Activated CD4-positive, alpha-beta memory T cell treated with anti-CD3 and anti-CD28 coated beads, Interleukin-2, amount 10 ng/mL, durations not matched to agents 7 days and 5 days (primary cell): Measurements from ENCODE around the gene PRKX. TPM values are rescaled to one million over a fixed set of nuclear protein-coding genes. Genes with fewer than 3 reads are reported as not detected.
"Not testable (repeated sequence)": the region's sequence is repeated elsewhere in the genome, so short reads cannot be mapped to it uniquely, and the experiment has no call there.

Source experiments
- CTCF ChIA-PET: fragments of 350-600 bp; sonication (Branson Sonifier 250); formaldehyde crosslinking; loops from one replicate; lab custom pipeline; 2021; ENCODE audit warnings: antibody characterized with exemption, inconsistent platforms; lab: Charles Lee
- POLR2A ChIA-PET: fragments of 350-600 bp; sonication (Branson Sonifier 250); formaldehyde crosslinking; loops from one replicate; lab custom pipeline; 2021; ENCODE audit warnings: antibody characterized with exemption; lab: Charles Lee
- DNase-seq: peaks from one replicate; pipeline ENCODE4 v3.0.0-alpha.2; 2020
- H3K27ac Mint-ChIP-seq: one replicate; pipeline ENCODE4 v1.8.0; 2021; ENCODE audit warnings: mild to moderate bottlenecking, mixed read lengths
- H3K27me3 Mint-ChIP-seq: one replicate; pipeline ENCODE4 v1.8.0; 2021; ENCODE audit warnings: mixed read lengths
- H3K36me3 Mint-ChIP-seq: one replicate; pipeline ENCODE4 v1.8.0; 2021; ENCODE audit warnings: low read depth, mixed read lengths
- H3K4me1 Mint-ChIP-seq: one replicate; pipeline ENCODE4 v1.8.0; 2021; ENCODE audit warnings: mixed read lengths
- H3K4me3 Mint-ChIP-seq: one replicate; pipeline ENCODE4 v1.8.0; 2021; ENCODE audit warnings: mild to moderate bottlenecking, mixed read lengths
- H3K9me3 Mint-ChIP-seq: one replicate; pipeline ENCODE4 v1.8.0; 2021; ENCODE audit warnings: mixed read lengths
- total RNA-seq, 2 experiments: library from RNA; stranded (reverse); gene quantifications; one replicate each; pipeline ENCODE4 v1.2.3, GENCODE V29; 2021

The PRKX gene
- total RNA-seq, 2 experiments from 2014 or later = 141 to 145 TPM

DNA sequence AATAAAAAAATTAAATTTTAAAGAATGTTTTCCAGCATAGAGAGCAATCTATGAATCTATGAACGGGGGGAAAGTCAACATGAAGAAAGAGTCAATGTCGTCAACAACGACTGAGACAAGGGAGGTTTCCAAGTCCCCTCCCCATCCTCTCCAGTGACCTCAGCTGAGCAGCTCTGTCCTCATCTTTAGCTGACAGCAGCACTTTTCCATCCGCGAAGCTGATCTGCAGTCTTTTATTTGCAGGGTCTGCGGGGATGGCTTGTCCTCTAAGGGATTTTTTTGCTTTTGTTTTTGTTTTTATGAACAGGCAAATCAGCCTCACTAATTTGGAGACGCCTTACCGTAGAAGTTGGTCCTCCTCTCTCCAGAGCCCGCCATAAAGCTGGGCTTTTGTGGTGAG is 46.5 kb downstream of the PRKX start:
- H3K27ac Mint-ChIP-seq = no peak overlapping the region
- H3K36me3 Mint-ChIP-seq = peaks cover 44% of the 10 kb centered on the region
- POLR2A ChIA-PET = no interaction called here
- no peak overlapping the region for H3K4me3 Mint-ChIP-seq
- DNase-seq = no peak
- CTCF ChIA-PET = no interaction called here
- H3K27me3 Mint-ChIP-seq = no peaks in the 10 kb centered on the region
- no peaks in the 10 kb centered on the region for H3K9me3 Mint-ChIP-seq
- peaks cover 10% of the 10 kb centered on the region for H3K4me1 Mint-ChIP-seq

DNA sequence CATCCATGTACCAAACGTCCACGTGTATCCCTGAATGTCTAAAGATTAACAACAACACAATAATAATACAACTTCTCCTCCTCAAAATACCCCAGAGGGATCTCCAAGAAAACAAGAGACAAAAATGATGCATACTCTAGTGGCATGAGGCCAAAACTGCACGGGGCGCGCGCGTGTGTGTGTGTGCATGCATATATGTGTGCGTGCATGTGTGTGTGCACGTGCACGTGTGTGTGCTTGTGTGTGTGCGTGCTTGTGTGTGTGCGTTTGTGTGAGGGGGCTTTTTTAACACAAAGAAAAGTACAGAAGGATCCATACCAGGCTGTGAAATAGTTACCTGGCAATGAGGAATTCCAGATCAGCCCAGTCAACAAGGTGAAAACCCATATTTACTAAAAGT is 48.5 kb downstream of the PRKX start:
- Mint-ChIP-seq H3K4me3 (no peak overlapping the region), H3K27me3 (no peaks in the 10 kb centered on the region), H3K4me1 (peaks cover 12% of the 10 kb centered on the region), H3K27ac (no peak overlapping the region), H3K36me3 (peaks cover 51% of the 10 kb centered on the region), H3K9me3 (no peaks in the 10 kb centered on the region)
- POLR2A ChIA-PET = no interaction called here
- no peak for DNase-seq
- CTCF ChIA-PET = no interaction called here

DNA sequence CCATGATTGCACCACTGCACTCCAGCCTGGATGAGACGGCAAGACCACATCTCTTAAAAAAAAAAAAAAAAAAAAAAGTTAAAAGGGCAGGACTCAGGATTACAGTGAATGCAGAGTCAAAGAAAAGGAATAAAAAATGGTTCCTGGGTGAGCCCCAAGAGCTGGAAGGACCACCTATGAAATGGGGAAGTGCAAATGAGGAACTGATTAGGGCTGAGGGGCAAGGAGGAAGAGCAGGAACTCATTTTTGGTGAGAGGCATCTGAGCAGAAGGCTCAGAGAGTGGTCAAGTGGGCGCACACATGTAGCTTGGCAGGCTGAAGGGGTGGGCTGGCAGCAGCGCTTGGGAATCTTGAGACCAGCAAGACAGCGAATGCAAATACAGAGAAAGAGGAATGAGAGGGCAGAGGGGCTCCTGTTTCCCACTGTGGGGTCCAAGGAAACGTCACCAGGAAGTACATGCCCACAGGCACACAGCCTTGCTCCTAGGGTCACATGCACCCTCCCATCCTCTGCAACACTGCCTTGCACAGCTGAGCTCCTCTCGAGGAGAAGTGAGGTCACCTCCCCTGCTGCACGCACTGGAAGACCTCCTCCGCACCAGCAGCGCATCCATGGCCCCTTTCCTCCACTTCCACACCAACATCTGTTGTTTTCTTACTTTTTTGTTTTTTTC is 49.7 kb downstream of the PRKX start:
- H3K36me3 Mint-ChIP-seq = peaks cover 43% of the 10 kb centered on the region
- H3K27ac Mint-ChIP-seq = not testable (repeated sequence)

DNA sequence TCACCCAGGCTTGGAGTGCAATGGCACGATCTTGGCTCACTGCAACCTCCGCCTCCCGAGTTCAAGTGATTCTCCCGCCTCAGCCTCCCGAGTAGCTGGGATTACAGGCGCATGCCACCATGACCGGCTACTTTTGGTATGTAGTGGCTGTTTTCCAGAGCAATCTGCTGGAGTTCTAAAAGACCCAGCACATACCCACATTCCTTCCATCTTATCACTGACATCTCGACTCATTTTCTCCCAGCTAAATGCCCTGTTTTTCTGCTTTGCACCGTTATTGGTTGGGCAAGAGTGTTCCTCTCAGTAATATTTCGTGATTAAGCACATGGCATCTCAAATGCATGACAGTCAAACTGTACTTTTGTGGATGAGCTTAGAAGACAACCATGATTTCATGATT is 53.7 kb downstream of the PRKX start:
- Mint-ChIP-seq H3K4me1 (peaks cover 3% of the 10 kb centered on the region), H3K4me3 (no peak overlapping the region), H3K27me3 (no peaks in the 10 kb centered on the region), H3K36me3 (peaks cover 34% of the 10 kb centered on the region), H3K27ac (no peak overlapping the region), H3K9me3 (no peaks in the 10 kb centered on the region)
- CTCF ChIA-PET = no interaction called here
- DNase-seq = no peak
- POLR2A ChIA-PET = no interaction called here

More for the DNA sequence above, 49.7 kb downstream of the PRKX start:
- H3K9me3 Mint-ChIP-seq, CTCF ChIA-PET, DNase-seq, POLR2A ChIA-PET, H3K4me1 Mint-ChIP-seq, H3K4me3 Mint-ChIP-seq, H3K27me3 Mint-ChIP-seq: not testable (repeated sequence)

DNA sequence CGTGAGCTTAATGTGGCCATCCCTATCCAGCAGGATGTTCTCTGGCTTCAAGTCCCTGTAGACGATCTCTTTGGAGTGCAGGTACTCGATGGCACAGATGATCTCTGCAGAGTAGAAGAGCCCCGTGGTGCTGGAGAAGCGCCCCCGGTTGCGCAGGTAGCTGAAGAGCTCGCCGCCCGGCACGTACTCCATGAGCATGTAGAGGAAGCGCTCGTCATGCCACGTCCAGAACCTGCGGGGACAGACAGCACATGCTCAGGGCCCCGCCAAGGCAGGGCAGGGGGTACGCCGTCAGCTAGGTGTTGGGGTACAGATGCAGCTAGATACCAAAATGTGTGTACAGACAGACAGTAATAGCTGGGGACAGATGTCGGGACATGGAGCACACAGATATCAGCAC is 58.3 kb downstream of the PRKX start:
- H3K27ac Mint-ChIP-seq = no peak overlapping the region
- CTCF ChIA-PET = no interaction called here
- H3K4me3 Mint-ChIP-seq = no peak overlapping the region
- POLR2A ChIA-PET = no interaction called here
- no peak for DNase-seq
- no peaks in the 10 kb centered on the region for H3K9me3 Mint-ChIP-seq
- no peaks in the 10 kb centered on the region for H3K27me3 Mint-ChIP-seq
- peaks cover 23% of the 10 kb centered on the region for H3K36me3 Mint-ChIP-seq
- H3K4me1 Mint-ChIP-seq = no peaks in the 10 kb centered on the region

- no peaks in the 10 kb centered on the region for H3K27me3 Mint-ChIP-seq
- no peaks in the 10 kb centered on the region for H3K4me1 Mint-ChIP-seq
- no peak for DNase-seq
- no peak overlapping the region for H3K27ac Mint-ChIP-seq
- no peaks in the 10 kb centered on the region for H3K9me3 Mint-ChIP-seq
- no peak overlapping the region for H3K4me3 Mint-ChIP-seq
- peaks cover 19% of the 10 kb centered on the region for H3K36me3 Mint-ChIP-seq
- POLR2A ChIA-PET = no interaction called here
- CTCF ChIA-PET = interaction anchor here (1.8 kb wide), 1 partner anchor 158 kb away, joined by 9 read pairs; no protein-coding TSS in a partner anchor
These were observed 60.3 kb downstream of the PRKX start for GRCh38 chrX:3653111-3653510.

DNA sequence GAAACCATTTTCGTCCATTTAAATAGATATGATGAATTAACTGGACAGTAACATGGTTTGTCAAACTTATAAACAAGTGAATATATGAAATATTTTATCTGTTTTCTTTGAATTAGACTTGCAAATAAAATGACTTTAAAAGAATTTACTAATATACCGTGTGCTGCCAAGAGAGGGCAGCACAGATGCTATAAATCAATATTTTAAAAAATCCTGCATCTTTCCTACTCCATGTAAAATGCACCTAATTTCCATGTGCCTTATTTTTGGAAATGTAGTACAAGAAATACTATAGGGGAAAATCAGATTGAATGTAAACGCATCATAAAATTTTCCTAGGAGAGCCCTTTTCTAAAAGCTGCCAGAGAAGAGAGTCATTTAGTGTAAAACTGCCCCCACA is 62.2 kb downstream of the PRKX start:
- ChIA-PET CTCF (interaction anchor here (0.8 to 2.5 kb wide), 9 partner anchors 27 to 289 kb away, joined by 3 to 15 read pairs (median 3); no protein-coding TSS in a partner anchor), POLR2A (interaction anchor here (1.0 kb wide), 1 partner anchor 160 kb away, joined by 5 read pairs; no protein-coding TSS in a partner anchor)
- Mint-ChIP-seq H3K27ac (no peak overlapping the region), H3K36me3 (peaks cover 29% of the 10 kb centered on the region), H3K9me3 (no peaks in the 10 kb centered on the region), H3K4me3 (no peak overlapping the region), H3K27me3 (no peaks in the 10 kb centered on the region), H3K4me1 (no peaks in the 10 kb centered on the region)
- DNase-seq = no peak

GRCh38 chrX:3648084-3648483 is 65.4 kb downstream of the PRKX start:
- Mint-ChIP-seq H3K4me1 (no peaks in the 10 kb centered on the region), H3K9me3 (no peaks in the 10 kb centered on the region), H3K27me3 (no peaks in the 10 kb centered on the region), H3K27ac (no peak overlapping the region), H3K4me3 (no peak overlapping the region), H3K36me3 (peaks cover 57% of the 10 kb centered on the region)
- DNase-seq = no peak
- ChIA-PET POLR2A (no interaction called here), CTCF (interaction anchor here (2.3 kb wide), 1 partner anchor 164 kb away, joined by 6 read pairs; no protein-coding TSS in a partner anchor)

GRCh38 chrX:3639858-3640631 is 73.4 kb downstream of the PRKX start:
- H3K4me1 Mint-ChIP-seq, DNase-seq, H3K27ac Mint-ChIP-seq, H3K4me3 Mint-ChIP-seq, H3K9me3 Mint-ChIP-seq, H3K27me3 Mint-ChIP-seq, CTCF ChIA-PET, POLR2A ChIA-PET: not testable (repeated sequence)
- H3K36me3 Mint-ChIP-seq = peaks cover 41% of the 10 kb centered on the region

GRCh38 chrX:3639236-3639635 is 74.2 kb downstream of the PRKX start:
- CTCF ChIA-PET = no interaction called here
- no peak for DNase-seq
- Mint-ChIP-seq H3K27ac (no peak overlapping the region), H3K9me3 (no peaks in the 10 kb centered on the region), H3K4me1 (no peaks in the 10 kb centered on the region), H3K4me3 (no peak overlapping the region), H3K27me3 (no peaks in the 10 kb centered on the region), H3K36me3 (peaks cover 36% of the 10 kb centered on the region)
- POLR2A ChIA-PET = no interaction called here

DNA sequence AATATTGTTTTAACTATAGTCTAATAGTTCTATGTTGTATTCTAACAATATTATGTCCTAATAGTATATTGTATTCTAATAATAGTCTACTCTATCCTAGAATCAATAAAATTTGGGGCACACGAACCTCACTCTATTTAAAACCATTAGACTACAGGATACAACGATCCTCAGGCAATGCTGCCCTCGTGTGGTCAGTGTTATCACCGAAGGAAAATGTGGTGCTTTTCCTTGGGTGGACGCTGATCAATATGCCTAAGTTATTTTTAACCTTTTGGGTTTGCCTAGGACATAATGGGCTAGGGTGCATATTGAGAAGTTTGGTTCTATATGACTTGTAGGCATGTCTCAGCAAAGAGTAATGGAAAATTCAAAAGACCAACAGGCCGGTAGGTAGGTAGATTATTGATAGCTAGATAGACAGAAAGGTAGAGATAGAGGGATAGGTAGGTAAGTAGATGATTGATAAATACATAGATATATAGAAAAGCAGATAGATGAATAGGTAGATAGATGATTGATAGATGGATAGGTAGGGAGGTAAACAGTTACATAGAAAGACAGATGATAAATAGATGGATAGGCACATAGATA is 75.1 kb downstream of the PRKX start:
- ChIA-PET POLR2A (no interaction called here), CTCF (no interaction called here)
- Mint-ChIP-seq H3K9me3 (no peaks in the 10 kb centered on the region), H3K36me3 (peaks cover 29% of the 10 kb centered on the region), H3K27ac (no peak overlapping the region), H3K4me1 (no peaks in the 10 kb centered on the region), H3K4me3 (no peak overlapping the region), H3K27me3 (no peaks in the 10 kb centered on the region)
- peak; percentile 21 for DNase-seq

GRCh38 chrX:3636803-3637202 is 76.6 kb downstream of the PRKX start:
- CTCF ChIA-PET = no interaction called here
- Mint-ChIP-seq H3K9me3 (no peaks in the 10 kb centered on the region), H3K4me3 (no peak overlapping the region), H3K4me1 (no peaks in the 10 kb centered on the region), H3K27me3 (no peaks in the 10 kb centered on the region), H3K27ac (no peak overlapping the region), H3K36me3 (peaks cover 34% of the 10 kb centered on the region)
- POLR2A ChIA-PET = no interaction called here
- DNase-seq = no peak

DNA sequence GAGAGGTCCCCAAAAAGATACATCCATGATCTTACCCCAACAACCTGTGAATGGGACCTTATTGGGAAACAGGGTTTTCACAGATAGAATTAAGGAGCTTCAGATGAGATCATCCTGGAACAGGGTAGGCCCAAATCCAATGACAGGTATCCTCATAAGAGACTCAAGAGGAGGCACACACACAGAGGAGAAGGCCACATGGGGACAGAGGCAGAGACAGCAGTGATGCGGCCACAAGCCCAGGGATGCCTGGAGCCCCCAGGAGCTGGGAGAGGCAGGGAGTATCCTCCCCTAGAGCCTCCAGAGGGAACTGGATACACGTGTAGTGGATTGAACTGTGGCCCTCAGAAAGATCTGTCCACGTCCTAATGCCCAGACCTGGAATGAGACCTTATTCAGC is 82.3 kb downstream of the PRKX start:
- Mint-ChIP-seq H3K4me3 (no peak overlapping the region), H3K4me1 (no peaks in the 10 kb centered on the region), H3K36me3 (peaks cover 48% of the 10 kb centered on the region), H3K27me3 (no peaks in the 10 kb centered on the region), H3K9me3 (no peaks in the 10 kb centered on the region), H3K27ac (no peak overlapping the region)
- ChIA-PET POLR2A (no interaction called here), CTCF (no interaction called here)
- no peak for DNase-seq
